Adrenal gland (tissue), 12 donors: ENCODE results near the gene MMD. TPM values are rescaled to one million over a fixed set of nuclear protein-coding genes. Genes with fewer than 3 reads are reported as not detected.

ENCODE experiments used
- DNase-seq, 7 donors: peaks; one replicate each; pipeline ENCODE4 v3.0.0-alpha.2; 2019 to 2020
- H3K27ac ChIP-seq, 5 donors: fragments of 200-600 bp; sonication (generic) in 4 of 5; 1 replicate in 3 of 5; 2 replicates in 2 of 5; pipeline versions ENCODE4 v1.5.1 to v1.8.0; 2016 to 2020; ENCODE audit warnings: mild to moderate bottlenecking in 1 of 5
- H3K27me3 ChIP-seq: fragments of 200-600 bp; 2 replicates; pipeline ENCODE4 v1.8.0; 2021
- H3K36me3 ChIP-seq, 2 donors: fragments of 200-600 bp; replicated peaks in 1 of 2; 1 replicate in 1 of 2; 2 replicates in 1 of 2; pipeline versions ENCODE4 v1.5.1 to v1.8.0; 2018 to 2022
- H3K4me1 ChIP-seq, 2 donors: fragments of 200-600 bp; replicated peaks in 1 of 2; 1 replicate in 1 of 2; 2 replicates in 1 of 2; pipeline versions ENCODE4 v1.5.1 to v1.8.0; 2018 to 2021
- H3K4me3 ChIP-seq, 4 donors: fragments of 200-600 bp; sonication (generic) in 3 of 4; one replicate each; pipeline ENCODE4 v1.5.1; 2016 to 2018
- H3K9me3 ChIP-seq, 3 donors: fragments of 200-600 bp; sonication (generic) in 1 of 3; replicated peaks in 1 of 3; 1 replicate in 2 of 3; 2 replicates in 1 of 3; pipeline versions ENCODE4 v1.5.1 to v1.8.0; 2016 to 2021
- POLR2A ChIP-seq, 2 donors: fragments of 450-650 bp; IDR thresholded peaks; one replicate each; pipeline ENCODE4 v1.6.1; 2017; ENCODE audit warnings: antibody characterized with exemption in 2 of 2, mild to moderate bottlenecking in 2 of 2, moderate library complexity in 1 of 2
- WGBS, 4 donors: extraction: QIAGEN DNeasy Blood & Tissue Kit in 2 of 4; methylation state at CpG; one replicate each; pipeline versions ENCODE4 v1.1.5 to v1.1.7; 2013 to 2017; 5-methylcytosine and 5-hydroxymethylcytosine counted together
- intact Hi-C, 2 donors: fragments of 100-400 bp; cut with DNase I; formaldehyde crosslinking; loops; one replicate each; pipeline versions ENCODE4 v1.14.1 to v1.15.0; 2022 to 2023
- polyA plus RNA-seq, 3 donors: library from polyadenylated mRNA; stranded (reverse); fragments of 200-250 nt in 2 of 3; fragments of 350-450 nt in 1 of 3; fragmentation: Illumina TruSeq in 1 of 3; extraction: RNeasy Lipid Tissue Mini Kit (QIAGEN cat#74804) in 1 of 3; gene quantifications; one replicate each; pipeline ENCODE4 v1.2.3, GENCODE V29; 2013 to 2014
- total RNA-seq, 9 donors: library from RNA; depleted of rRNA in 4 of 9; stranded (reverse); fragments of >200 nt in 4 of 9; fragments of 120-200 nt in 1 of 9; fragmentation: NEBNext Ultra II Directional in 1 of 9; extraction: Animal tissue kit (Norgen Biotek cat#: 25700) in 1 of 9; gene quantifications; one replicate each; pipeline versions ENCODE4 v1.1.0 to v1.2.4, GENCODE V29; 2013 to 2023
- TF ChIP-seq, protein P1 (sequence below), 6 experiments: fragments of 450-650 bp in 4 of 6; fragments of 200-600 bp in 2 of 6; sonication (generic) in 1 of 6; IDR thresholded peaks; 1 replicate in 5 of 6; 2 replicates in 1 of 6; pipeline versions ENCODE4 v1.5.1 to v1.8.0; 2016 to 2021; ENCODE audit warnings: antibody characterized with exemption in 6 of 6, mild to moderate bottlenecking in 2 of 6, moderate library complexity in 1 of 6
- donor health status: healthy with polysubstance abuse.
- donor health status: Bipolar disorder and iron deficiency.
- donor health status: DM: yes; HTN: yes; CAD: no.
- donor health status: DM: no; HTN: no; CAD: no.
- donor health status: DM: no; HTN: no; CAD: no.
- donor health status: DM: yes; HTN: yes; CAD: no.

Gene MMD
- total and polyA plus RNA-seq, 12 donors = 6.2 to 27.6 (median 14.6) TPM

DNA sequence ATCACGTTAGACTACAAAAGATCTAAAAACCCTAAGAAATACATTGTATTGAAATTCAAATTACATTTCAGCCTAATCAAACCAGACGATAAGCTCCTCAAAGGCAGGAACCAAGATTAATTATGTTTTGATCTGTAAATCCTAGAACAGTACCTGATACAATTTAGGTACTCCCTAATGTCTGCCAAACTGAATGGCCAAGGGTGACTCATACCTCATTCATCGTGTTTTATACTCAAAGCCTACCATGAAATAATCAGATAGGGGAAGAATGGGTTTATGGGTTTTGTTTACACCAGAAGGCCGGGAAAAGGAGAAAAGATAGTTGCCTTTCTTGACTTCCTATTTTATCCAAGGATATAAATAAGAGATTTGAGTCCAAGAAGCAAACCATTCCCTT is 19.3 kb downstream of the MMD start:
- intact Hi-C loops = no loop called here
- H3K36me3 ChIP-seq = peaks cover 0 to 11% of the 10 kb centered on the region in 2 donors
- H3K27ac ChIP-seq = no peak overlapping the region
- DNase-seq = no peak
- H3K4me3 ChIP-seq = no peak overlapping the region
- H3K27me3 ChIP-seq = no peaks in the 10 kb centered on the region
- TF ChIP-seq, protein P1, sequence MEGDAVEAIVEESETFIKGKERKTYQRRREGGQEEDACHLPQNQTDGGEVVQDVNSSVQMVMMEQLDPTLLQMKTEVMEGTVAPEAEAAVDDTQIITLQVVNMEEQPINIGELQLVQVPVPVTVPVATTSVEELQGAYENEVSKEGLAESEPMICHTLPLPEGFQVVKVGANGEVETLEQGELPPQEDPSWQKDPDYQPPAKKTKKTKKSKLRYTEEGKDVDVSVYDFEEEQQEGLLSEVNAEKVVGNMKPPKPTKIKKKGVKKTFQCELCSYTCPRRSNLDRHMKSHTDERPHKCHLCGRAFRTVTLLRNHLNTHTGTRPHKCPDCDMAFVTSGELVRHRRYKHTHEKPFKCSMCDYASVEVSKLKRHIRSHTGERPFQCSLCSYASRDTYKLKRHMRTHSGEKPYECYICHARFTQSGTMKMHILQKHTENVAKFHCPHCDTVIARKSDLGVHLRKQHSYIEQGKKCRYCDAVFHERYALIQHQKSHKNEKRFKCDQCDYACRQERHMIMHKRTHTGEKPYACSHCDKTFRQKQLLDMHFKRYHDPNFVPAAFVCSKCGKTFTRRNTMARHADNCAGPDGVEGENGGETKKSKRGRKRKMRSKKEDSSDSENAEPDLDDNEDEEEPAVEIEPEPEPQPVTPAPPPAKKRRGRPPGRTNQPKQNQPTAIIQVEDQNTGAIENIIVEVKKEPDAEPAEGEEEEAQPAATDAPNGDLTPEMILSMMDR (IDR thresholded peaks at IDR 0.05) = no peak
- no peak for TF ChIP-seq POLR2A (IDR thresholded peaks at IDR 0.05)
- 69 to 75% (median 72%) methylated on average over 4 of the region's 4 CpGs for WGBS, 4 donors
- H3K9me3 ChIP-seq = no peaks in the 10 kb centered on the region
- H3K4me1 ChIP-seq = peaks cover 2 to 7% of the 10 kb centered on the region in 2 donors

- Histone ChIP-seq H3K27me3 (no peaks in the 10 kb centered on the region), H3K9me3 (no peaks in the 10 kb centered on the region), H3K4me1 (peaks cover 0 to 13% of the 10 kb centered on the region in 2 donors), H3K4me3 (no peak overlapping the region), H3K36me3 (peaks cover 0 to 13% of the 10 kb centered on the region in 2 donors), H3K27ac (no peak overlapping the region)
- no peak for DNase-seq
- no peak for TF ChIP-seq POLR2A (IDR thresholded peaks at IDR 0.05)
- TF ChIP-seq, protein P1 (IDR thresholded peaks at IDR 0.05) = no peak
- intact Hi-C loops = no loop called here
- WGBS, 4 donors = 75 to 92% (median 86%) methylated on average over 5 of the region's 5 CpGs
Measured at GRCh38 chr17:55398689-55399088, 22.9 kb downstream of the MMD start.

GRCh38 chr17:55395803-55396505 is 25.7 kb downstream of the MMD start:
- 95 to 96% (median 95%) methylated on average over 5 of the region's 5 CpGs for WGBS, 4 donors
- H3K9me3 ChIP-seq = no peaks in the 10 kb centered on the region

DNA sequence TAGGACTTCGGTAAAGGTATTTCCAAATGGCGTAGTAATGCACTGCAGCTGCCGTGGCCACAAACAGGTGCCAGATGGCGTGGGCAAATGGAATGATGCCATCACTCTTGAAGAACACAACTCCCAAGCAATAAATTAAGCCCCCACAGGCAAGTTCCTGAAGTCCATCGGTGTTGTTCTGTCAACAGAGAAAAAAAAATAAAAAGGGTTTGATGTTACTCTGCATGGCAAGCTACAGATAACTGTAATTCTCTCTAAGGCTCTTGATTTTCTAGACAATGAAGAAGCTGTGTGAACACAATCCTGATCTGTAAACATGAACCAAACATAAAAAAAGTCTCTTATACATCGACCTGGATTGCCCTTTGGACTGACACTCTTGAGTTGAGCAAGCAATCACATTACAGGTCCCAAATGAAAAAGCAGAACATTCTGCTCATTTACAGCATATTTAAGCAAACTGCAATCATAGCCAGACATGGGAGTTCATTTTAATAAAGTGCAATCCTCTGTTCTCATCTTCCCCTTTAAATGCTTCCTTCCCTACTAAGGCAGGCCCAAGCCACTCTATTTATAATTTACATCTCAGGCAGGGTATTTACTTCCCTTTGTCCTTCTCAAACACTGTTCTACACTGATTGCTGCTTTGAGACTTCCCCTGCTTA is 27.1 kb downstream of the MMD start:
- TF ChIP-seq POLR2A (IDR thresholded peaks at IDR 0.05) = no peak
- TF ChIP-seq, protein P1 (IDR thresholded peaks at IDR 0.05) = no peak
- WGBS, 4 donors = 74 to 79% (median 78%) methylated on average over 6 of the region's 6 CpGs
- Histone ChIP-seq H3K27ac (no peak overlapping the region), H3K9me3 (no peaks in the 10 kb centered on the region), H3K27me3 (no peaks in the 10 kb centered on the region), H3K4me1 (peaks cover 0 to 7% of the 10 kb centered on the region in 2 donors), H3K4me3 (no peak overlapping the region), H3K36me3 (peaks cover 0 to 8% of the 10 kb centered on the region in 2 donors)
- DNase-seq = no peak
- intact Hi-C loops = no loop called here

More at GRCh38 chr17:55395803-55396505, 25.7 kb downstream of the MMD start:
- Histone ChIP-seq H3K36me3 (peaks cover 0 to 12% of the 10 kb centered on the region in 2 donors), H3K4me1 (peaks cover 0 to 7% of the 10 kb centered on the region in 2 donors), H3K27me3 (no peaks in the 10 kb centered on the region), H3K4me3 (no peak overlapping the region), H3K27ac (peak overlapping the region in 1 of 5 donors; percentile 29)
- intact Hi-C loops = no loop called here
- no peak for DNase-seq
- TF ChIP-seq POLR2A (IDR thresholded peaks at IDR 0.05) = no peak
- TF ChIP-seq, protein P1 (IDR thresholded peaks at IDR 0.05) = no peak
